HUES6 (cell line): ENCODE results near the gene GOLGA6L6.
"Not testable (repeated sequence)": the region's sequence is repeated elsewhere in the genome, so short reads cannot be mapped to it uniquely, and the experiment has no call there.

Experiments used
- H3K27ac ChIP-seq: 2 replicates; pipeline ENCODE4 v1.7.0; 2013; ENCODE audit warnings: low read depth, mild to moderate bottlenecking, low read length, inconsistent platforms
- H3K27me3 ChIP-seq: 2 replicates; pipeline ENCODE4 v1.6.1; 2013; ENCODE audit warnings: low read length; ENCODE audit not compliant: control insufficient read depth, insufficient read depth
- H3K36me3 ChIP-seq: 2 replicates; pipeline ENCODE4 v1.6.1; 2013; ENCODE audit warnings: low read length; ENCODE audit not compliant: control insufficient read depth, insufficient read depth
- H3K4me1 ChIP-seq: 2 replicates; pipeline ENCODE4 v1.6.1; 2013; ENCODE audit warnings: low read length; ENCODE audit not compliant: control insufficient read depth, insufficient read depth
- H3K4me3 ChIP-seq: 2 replicates; pipeline ENCODE4 v1.5.1; 2013; ENCODE audit warnings: low read depth, low read length
- H3K9ac ChIP-seq: one replicate; pipeline ENCODE4 v1.6.1; 2013; ENCODE audit warnings: mild to moderate bottlenecking, low read length
- H3K9me3 ChIP-seq: 2 replicates; pipeline ENCODE4 v1.6.1; 2013; ENCODE audit warnings: low read depth, low read length; ENCODE audit not compliant: control insufficient read depth, insufficient read depth

Gene GOLGA6L6, protein sequence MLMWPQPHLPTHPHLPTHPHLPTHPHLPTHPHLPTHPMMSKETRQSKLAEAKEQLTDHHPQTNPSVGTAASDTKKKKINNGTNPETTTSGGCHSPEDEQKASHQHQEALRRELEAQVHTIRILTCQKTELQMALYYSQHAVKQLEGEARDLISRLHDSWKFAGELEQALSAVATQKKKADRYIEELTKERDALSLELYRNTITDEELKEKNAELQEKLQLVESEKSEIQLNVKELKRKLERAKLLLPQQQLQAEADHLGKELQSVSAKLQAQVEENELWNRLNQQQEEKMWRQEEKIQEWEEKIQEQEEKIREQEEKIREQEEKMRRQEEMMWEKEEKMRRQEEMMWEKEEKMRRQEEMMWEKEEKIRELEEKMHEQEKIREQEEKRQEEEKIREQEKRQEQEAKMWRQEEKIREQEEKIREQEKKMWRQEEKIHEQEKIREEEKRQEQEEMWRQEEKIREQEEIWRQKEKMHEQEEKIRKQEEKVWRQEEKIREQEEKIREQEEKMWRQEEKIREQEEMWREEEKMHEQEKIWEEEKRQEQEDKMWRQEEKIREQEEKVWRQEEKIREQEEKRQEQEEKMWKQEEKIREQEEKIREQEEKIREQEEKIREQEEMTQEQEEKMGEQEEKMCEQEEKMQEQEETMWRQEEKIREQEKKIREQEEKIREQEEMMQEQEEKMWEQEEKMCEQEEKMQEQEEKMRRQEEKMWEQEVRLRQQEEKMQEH

DNA sequence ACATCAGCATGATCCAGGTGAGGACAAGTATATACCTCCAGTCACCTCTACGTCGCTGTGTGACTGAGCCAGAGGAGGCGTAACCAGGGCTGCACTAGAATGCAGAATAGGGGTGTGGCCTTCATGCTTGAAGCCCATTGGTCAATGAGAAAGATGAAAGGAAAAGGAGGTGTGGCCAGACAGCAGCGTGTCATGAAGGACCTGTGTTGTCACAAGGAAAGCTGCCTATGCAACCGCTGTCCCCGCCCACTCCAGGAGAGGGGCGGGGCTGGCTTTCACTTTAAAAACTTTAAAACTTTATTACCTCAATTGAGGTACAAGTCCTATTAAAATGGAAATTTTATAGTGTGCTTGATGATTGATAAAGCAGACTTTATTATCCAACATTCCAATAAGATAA is at the start of gene GOLGA6L6:
GOLGA6L6 (minus strand) TSS at position 101 of the 400 bp plus-strand sequence; CDS start at position 10, 91 bp downstream.
- not testable (repeated sequence) for H3K36me3 ChIP-seq, H3K9ac ChIP-seq, H3K4me3 ChIP-seq, H3K4me1 ChIP-seq, H3K27me3 ChIP-seq, H3K9me3 ChIP-seq, H3K27ac ChIP-seq

DNA sequence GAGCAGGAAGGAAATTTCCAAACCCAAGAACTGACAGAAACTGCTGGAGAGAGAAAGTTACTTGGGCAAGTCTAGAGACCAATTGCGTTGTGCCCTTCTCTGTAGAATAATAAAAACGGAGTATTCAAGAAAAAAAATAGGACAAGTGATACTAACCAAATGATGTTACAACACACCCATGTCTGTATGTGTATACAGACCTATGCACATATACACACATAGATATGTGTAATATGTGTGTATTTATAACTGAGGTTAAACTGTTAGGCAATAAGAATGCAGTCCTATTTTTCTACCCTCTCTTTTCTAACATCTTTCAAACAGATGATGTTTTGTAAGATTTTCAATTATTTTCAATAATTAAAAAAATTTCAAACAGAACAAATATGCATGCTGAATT is 48.5 kb upstream of the GOLGA6L6 start:
- H3K9ac ChIP-seq, H3K4me3 ChIP-seq, H3K4me1 ChIP-seq, H3K27me3 ChIP-seq, H3K27ac ChIP-seq, H3K36me3 ChIP-seq, H3K9me3 ChIP-seq: not testable (repeated sequence)

DNA sequence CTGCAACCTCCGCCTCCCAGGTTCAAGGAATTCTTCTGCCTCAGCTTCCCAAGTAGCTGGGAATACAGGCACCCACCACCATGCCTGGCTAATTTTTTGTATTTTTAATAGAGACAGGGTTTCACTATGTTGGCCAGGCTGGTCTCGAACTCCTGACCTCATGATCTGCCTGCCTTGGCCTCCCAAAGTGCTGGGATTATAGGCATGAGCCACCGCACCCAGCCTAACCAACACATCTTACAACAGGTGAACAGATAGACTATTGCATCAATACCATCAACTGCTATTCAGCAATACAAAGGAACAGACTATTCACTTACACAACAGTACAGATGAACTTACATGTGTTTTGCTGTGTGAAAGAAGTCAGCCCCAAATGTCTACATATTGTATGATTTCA is 45.2 kb upstream of the GOLGA6L6 start:
- H3K9me3 ChIP-seq, H3K4me3 ChIP-seq, H3K4me1 ChIP-seq, H3K36me3 ChIP-seq, H3K27ac ChIP-seq, H3K27me3 ChIP-seq, H3K9ac ChIP-seq: not testable (repeated sequence)

DNA sequence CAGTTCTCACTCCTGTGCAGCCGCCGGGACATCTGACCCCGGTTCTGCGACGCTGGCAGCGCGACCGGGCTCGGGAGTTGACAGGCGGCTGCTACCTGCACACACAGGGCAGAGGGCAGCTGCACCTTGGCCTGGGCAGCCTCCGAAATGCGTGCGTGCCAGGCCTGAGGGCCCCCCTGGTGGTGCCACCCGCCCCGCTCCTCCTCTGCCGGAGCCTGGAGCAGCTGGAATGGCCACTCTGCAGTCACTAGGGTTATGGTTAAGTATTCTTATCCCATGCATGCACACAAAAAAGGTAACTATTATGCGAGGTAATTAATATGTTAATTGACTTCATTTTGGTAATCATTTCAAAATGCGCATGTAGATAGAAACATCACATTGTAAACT is 41.1 kb upstream of the GOLGA6L6 start:
- H3K36me3 ChIP-seq, H3K4me1 ChIP-seq, H3K27ac ChIP-seq, H3K9me3 ChIP-seq, H3K4me3 ChIP-seq, H3K27me3 ChIP-seq, H3K9ac ChIP-seq: not testable (repeated sequence)

- H3K27ac ChIP-seq, H3K27me3 ChIP-seq, H3K4me1 ChIP-seq, H3K9ac ChIP-seq, H3K4me3 ChIP-seq, H3K9me3 ChIP-seq, H3K36me3 ChIP-seq: not testable (repeated sequence)
These were observed 40.6 kb upstream of the GOLGA6L6 start for GRCh38 chr15:20582109-20582725.

GRCh38 chr15:20581261-20582108 is 39.9 kb upstream of the GOLGA6L6 start:
- H3K9me3 ChIP-seq, H3K4me3 ChIP-seq, H3K9ac ChIP-seq, H3K4me1 ChIP-seq, H3K27me3 ChIP-seq, H3K36me3 ChIP-seq, H3K27ac ChIP-seq: not testable (repeated sequence)

GRCh38 chr15:20579662-20580061 is 38.1 kb upstream of the GOLGA6L6 start:
- H3K9ac ChIP-seq, H3K4me3 ChIP-seq, H3K36me3 ChIP-seq, H3K27ac ChIP-seq, H3K9me3 ChIP-seq, H3K4me1 ChIP-seq, H3K27me3 ChIP-seq: not testable (repeated sequence)

DNA sequence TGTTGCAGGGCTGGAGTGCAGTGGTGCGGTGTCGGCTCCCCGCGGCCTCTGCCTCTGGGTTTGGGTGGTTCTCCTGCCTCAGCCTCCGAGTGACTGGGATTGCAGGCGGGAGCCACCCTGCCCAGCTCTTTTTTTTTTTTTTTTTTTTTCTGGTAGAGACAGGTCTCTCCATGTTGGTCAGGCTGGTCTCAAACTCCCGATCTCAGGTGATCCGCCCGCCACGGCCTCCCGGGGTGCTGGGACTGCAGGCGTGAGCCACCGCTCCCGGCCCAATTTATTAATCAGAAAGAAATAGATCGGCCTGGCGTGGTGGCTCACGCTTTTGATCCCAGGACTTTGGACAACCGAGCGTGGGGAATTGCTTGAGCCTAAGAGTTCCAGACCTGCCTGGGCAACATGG is 9.7 kb upstream of the GOLGA6L6 start:
- H3K9me3 ChIP-seq, H3K9ac ChIP-seq, H3K4me3 ChIP-seq, H3K4me1 ChIP-seq, H3K27ac ChIP-seq, H3K27me3 ChIP-seq, H3K36me3 ChIP-seq: not testable (repeated sequence)

GRCh38 chr15:20505926-20506658 is 35.5 kb downstream of the GOLGA6L6 start:
- H3K4me3 ChIP-seq, H3K27ac ChIP-seq, H3K36me3 ChIP-seq, H3K27me3 ChIP-seq, H3K4me1 ChIP-seq, H3K9me3 ChIP-seq, H3K9ac ChIP-seq: not testable (repeated sequence)

DNA sequence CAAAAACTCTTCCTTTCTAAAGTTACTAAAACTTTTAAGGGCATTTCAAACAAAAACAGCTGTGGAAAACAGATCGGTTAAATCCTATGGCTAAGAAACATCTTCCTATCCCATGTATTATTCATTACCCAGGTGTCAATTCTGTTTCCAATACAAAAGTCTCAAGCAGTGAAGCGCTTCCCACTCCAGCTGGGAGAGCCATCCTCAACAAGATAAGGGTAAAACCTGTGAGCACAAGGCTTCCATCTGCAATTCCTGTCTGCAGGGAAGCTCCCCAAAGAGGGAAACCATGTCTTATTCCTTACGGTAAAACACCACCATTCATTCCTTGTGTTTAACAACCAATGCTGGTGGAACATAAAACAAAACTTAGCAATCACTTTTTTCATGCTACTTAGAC is 38.8 kb downstream of the GOLGA6L6 start:
- not testable (repeated sequence) for H3K27me3 ChIP-seq, H3K27ac ChIP-seq, H3K9me3 ChIP-seq, H3K36me3 ChIP-seq, H3K4me1 ChIP-seq, H3K9ac ChIP-seq, H3K4me3 ChIP-seq
